Measurements from ENCODE around the gene SRSF3. TPM values are rescaled to one million over a fixed set of nuclear protein-coding genes. Genes with fewer than 3 reads are reported as not detected.
A peak's percentile ranks its signal among the peaks of the same experiment; 100 is the strongest.
"Not testable (repeated sequence)": the region's sequence is repeated elsewhere in the genome, so short reads cannot be mapped to it uniquely, and the experiment has no call there.

Gene SRSF3
- total and polyA plus RNA-seq, 2 donors: 152 to 285 TPM

GRCh38 chr6:36643977-36644376 lies 49.8 kb downstream of the SRSF3 start:
- Histone ChIP-seq H3K27ac (ENCODE audit: low read depth) (no peak overlapping the region), H3K36me3 (ENCODE audit: insufficient read depth) (no peaks in the 10 kb centered on the region), H3K4me1 (ENCODE audit: insufficient read depth) (no peaks in the 10 kb centered on the region), H3K4me3 (ENCODE audit: low read depth, low read length) (no peak overlapping the region)
- DNase-seq (ENCODE audit: extremely low spot score): no peak
- WGBS: 83% methylated on average over 4 of the region's 4 CpGs

- Histone ChIP-seq H3K27ac (ENCODE audit: low read depth) (no peak overlapping the region), H3K36me3 (ENCODE audit: insufficient read depth) (no peaks in the 10 kb centered on the region), H3K4me3 (ENCODE audit: low read depth, low read length) (no peak overlapping the region), H3K4me1 (ENCODE audit: insufficient read depth) (peaks cover 1% of the 10 kb centered on the region)
- WGBS: 77% methylated on average over 3 of the region's 3 CpGs
- no peak for DNase-seq (ENCODE audit: extremely low spot score)
Measured at GRCh38 chr6:36649086-36649485, 54.9 kb downstream of the SRSF3 start.

GRCh38 chr6:36649701-36650484 lies 55.7 kb downstream of the SRSF3 start:
- no peak overlapping the region for H3K27ac ChIP-seq (ENCODE audit: low read depth)
- DNase-seq (ENCODE audit: extremely low spot score): no peak
- 71% methylated on average over 13 of the region's 13 CpGs for WGBS
- no peaks in the 10 kb centered on the region for H3K36me3 ChIP-seq (ENCODE audit: insufficient read depth)
- no peak overlapping the region for H3K4me3 ChIP-seq (ENCODE audit: low read depth, low read length)
- H3K4me1 ChIP-seq (ENCODE audit: insufficient read depth): peaks cover 1% of the 10 kb centered on the region

- no peak overlapping the region for H3K4me3 ChIP-seq (ENCODE audit: low read depth, low read length)
- no peaks in the 10 kb centered on the region for H3K36me3 ChIP-seq (ENCODE audit: insufficient read depth)
- WGBS: 24% methylated on average over 2 of the region's 2 CpGs
- H3K27ac ChIP-seq (ENCODE audit: low read depth): no peak overlapping the region
- H3K4me1 ChIP-seq (ENCODE audit: insufficient read depth): peaks cover 1% of the 10 kb centered on the region
- DNase-seq (ENCODE audit: extremely low spot score): no peak
Measured at GRCh38 chr6:36650848-36651478, 56.8 kb downstream of the SRSF3 start.

- Histone ChIP-seq H3K4me3 (ENCODE audit: low read depth, low read length) (no peak overlapping the region), H3K27ac (ENCODE audit: low read depth) (no peak overlapping the region), H3K36me3 (ENCODE audit: insufficient read depth) (no peaks in the 10 kb centered on the region), H3K4me1 (ENCODE audit: insufficient read depth) (peaks cover 1% of the 10 kb centered on the region)
- no peak for DNase-seq (ENCODE audit: extremely low spot score)
- 95% methylated on average over 11 of the region's 11 CpGs for WGBS
Measured at GRCh38 chr6:36651659-36652379, 57.7 kb downstream of the SRSF3 start.

- not testable (repeated sequence) for H3K36me3 ChIP-seq (ENCODE audit: insufficient read depth); H3K27ac ChIP-seq (ENCODE audit: low read depth); H3K4me3 ChIP-seq (ENCODE audit: low read depth, low read length); DNase-seq (ENCODE audit: extremely low spot score); H3K4me1 ChIP-seq (ENCODE audit: insufficient read depth)
- WGBS: 72% methylated on average over 5 of the region's 5 CpGs
Measured at GRCh38 chr6:36654469-36654868, 60.3 kb downstream of the SRSF3 start.

Small RNA genes lying within 50 kb of the gene (small RNA-seq; reads per million reads assigned to genes)
- gene MIR3925: 0.12 reads per million
- gene RNU1-88P: 0.77 reads per million, percentile 66 among the genes with 10 or more reads in this experiment

Other genes with a start within 250 kb of the SRSF3 start
- gene ETV7, start 206.7 kb upstream of the SRSF3 start, total RNA-seq: 0.79 TPM
- 1.5 TPM for gene ETV7, start 206.7 kb upstream of the SRSF3 start, polyA plus RNA-seq
- gene PXT1, start 151.5 kb upstream of the SRSF3 start, total RNA-seq: not detected
- gene PXT1, start 151.5 kb upstream of the SRSF3 start, polyA plus RNA-seq: 0.04 TPM
- 93.5 TPM for gene KCTD20, start 151.4 kb upstream of the SRSF3 start, total RNA-seq
- gene KCTD20, start 151.4 kb upstream of the SRSF3 start, polyA plus RNA-seq: 37.2 TPM
- gene STK38, start 46.9 kb upstream of the SRSF3 start, total RNA-seq: 43.6 TPM
- gene STK38, start 46.9 kb upstream of the SRSF3 start, polyA plus RNA-seq: 35.4 TPM
- 27.4 TPM for gene CDKN1A, start 84.4 kb downstream of the SRSF3 start, total RNA-seq
- 127 TPM for gene CDKN1A, start 84.4 kb downstream of the SRSF3 start, polyA plus RNA-seq
- 0.26 TPM for gene RAB44, start 103.5 kb downstream of the SRSF3 start, total RNA-seq
- gene RAB44, start 103.5 kb downstream of the SRSF3 start, polyA plus RNA-seq: 0.68 TPM
- 4.5 TPM for gene CPNE5, start 245.1 kb downstream of the SRSF3 start, total RNA-seq
- gene CPNE5, start 245.1 kb downstream of the SRSF3 start, polyA plus RNA-seq: 3.3 TPM